ENCODE results near the gene IL24. TPM values are rescaled to one million over a fixed set of nuclear protein-coding genes. Genes with fewer than 3 reads are reported as not detected.

Gene IL24
- total RNA-seq, 3 donors from 2014 or later (not counting 1 experiment from before 2014, with no cell fraction given): not detected

DNA sequence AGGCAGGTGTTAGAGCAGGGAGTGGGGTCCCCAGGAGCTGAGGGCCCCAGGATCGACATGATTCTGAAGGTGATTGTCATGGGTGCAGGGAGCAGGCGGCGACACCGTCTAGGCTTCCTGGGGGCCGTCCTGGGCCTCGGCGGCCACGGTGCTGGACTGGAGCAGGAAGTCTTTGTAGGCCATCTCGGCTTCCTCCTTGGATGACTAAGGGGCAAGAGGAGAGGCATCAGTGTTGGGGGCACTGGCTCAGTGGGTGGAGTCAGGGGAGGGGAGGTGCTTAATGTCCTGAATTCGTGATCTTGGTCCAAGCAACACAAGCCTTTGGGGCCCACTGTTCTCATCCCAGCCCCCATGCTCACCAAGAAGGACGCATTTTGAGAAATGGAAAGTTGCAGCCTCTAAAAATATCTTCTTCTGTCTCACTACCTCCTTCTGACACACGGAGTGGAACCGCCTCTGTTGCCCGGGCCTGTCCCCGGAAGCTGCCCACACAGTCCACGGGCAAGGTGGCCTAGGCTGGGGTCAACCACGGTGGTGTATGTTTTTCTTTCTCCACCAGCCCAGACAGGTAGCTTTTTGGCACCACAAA lies 33.1 kb downstream of the IL24 start:
- Mint-ChIP-seq H3K9me3 (no peaks in the 10 kb centered on the region), H3K36me3 (no peaks in the 10 kb centered on the region), H3K27ac (peak overlapping the region; percentile 87 to 92), H3K4me3 (peak overlapping the region; percentile 67), H3K4me1 (peaks cover 26 to 30% of the 10 kb centered on the region in 2 donors), H3K27me3 (ENCODE audit: low read depth in 2 of 2) (no peaks in the 10 kb centered on the region)
- DNase-seq (peak; percentile 44 to 46), ATAC-seq (peak; percentile 51 to 62 (median 54))
- Histone ChIP-seq H3K27me3 (ENCODE audit: control insufficient read depth, insufficient read depth, low read length) (no peaks in the 10 kb centered on the region), H3K27ac (ENCODE audit: low read length) (peak overlapping the region; percentile 82), H3K36me3 (ENCODE audit: control insufficient read depth, insufficient read depth, low read length) (no peaks in the 10 kb centered on the region), H3K4me1 (ENCODE audit: control insufficient read depth, insufficient read depth, low read length) (peaks cover 59% of the 10 kb centered on the region), H3K9me3 (ENCODE audit: control insufficient read depth, insufficient read depth, low read length) (no peaks in the 10 kb centered on the region), H3K4me3 (ENCODE audit: low read length) (no peak overlapping the region)
- WGBS (ENCODE audit: insufficient coverage): 13% methylated on average over 17 of the region's 17 CpGs
- TF ChIP-seq, protein P1, sequence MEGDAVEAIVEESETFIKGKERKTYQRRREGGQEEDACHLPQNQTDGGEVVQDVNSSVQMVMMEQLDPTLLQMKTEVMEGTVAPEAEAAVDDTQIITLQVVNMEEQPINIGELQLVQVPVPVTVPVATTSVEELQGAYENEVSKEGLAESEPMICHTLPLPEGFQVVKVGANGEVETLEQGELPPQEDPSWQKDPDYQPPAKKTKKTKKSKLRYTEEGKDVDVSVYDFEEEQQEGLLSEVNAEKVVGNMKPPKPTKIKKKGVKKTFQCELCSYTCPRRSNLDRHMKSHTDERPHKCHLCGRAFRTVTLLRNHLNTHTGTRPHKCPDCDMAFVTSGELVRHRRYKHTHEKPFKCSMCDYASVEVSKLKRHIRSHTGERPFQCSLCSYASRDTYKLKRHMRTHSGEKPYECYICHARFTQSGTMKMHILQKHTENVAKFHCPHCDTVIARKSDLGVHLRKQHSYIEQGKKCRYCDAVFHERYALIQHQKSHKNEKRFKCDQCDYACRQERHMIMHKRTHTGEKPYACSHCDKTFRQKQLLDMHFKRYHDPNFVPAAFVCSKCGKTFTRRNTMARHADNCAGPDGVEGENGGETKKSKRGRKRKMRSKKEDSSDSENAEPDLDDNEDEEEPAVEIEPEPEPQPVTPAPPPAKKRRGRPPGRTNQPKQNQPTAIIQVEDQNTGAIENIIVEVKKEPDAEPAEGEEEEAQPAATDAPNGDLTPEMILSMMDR (IDR thresholded peaks at IDR 0.05): no peak
- intact Hi-C loops (cut with micrococcal nuclease): no loop called here

DNA sequence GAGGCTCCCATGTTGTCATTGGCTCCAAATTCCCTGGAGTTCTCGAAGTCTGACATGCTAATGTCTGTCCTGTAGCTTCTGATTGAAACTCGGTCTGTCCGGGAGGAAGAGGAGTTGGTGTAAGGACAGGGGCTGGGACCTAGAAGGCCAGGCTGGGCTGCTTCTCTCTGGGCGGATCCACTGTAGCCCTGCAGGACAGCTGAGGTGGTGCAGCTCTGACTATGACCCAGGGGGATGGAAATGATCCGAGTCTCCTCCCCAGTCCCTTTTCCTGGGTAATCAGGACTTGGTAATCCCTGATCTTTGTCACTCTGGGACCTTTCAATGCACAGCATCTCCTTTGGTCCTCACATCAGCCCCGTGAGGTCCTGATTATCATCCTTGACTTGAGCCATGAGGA lies 34.5 kb downstream of the IL24 start:
- no peaks in the 10 kb centered on the region for H3K27me3 Mint-ChIP-seq (ENCODE audit: low read depth in 2 of 2)
- Histone ChIP-seq H3K27ac (ENCODE audit: low read length) (peak overlapping the region; percentile 82), H3K36me3 (ENCODE audit: control insufficient read depth, insufficient read depth, low read length) (no peaks in the 10 kb centered on the region), H3K9me3 (ENCODE audit: control insufficient read depth, insufficient read depth, low read length) (no peaks in the 10 kb centered on the region), H3K4me3 (ENCODE audit: low read length) (no peak overlapping the region), H3K27me3 (ENCODE audit: control insufficient read depth, insufficient read depth, low read length) (no peaks in the 10 kb centered on the region), H3K4me1 (ENCODE audit: control insufficient read depth, insufficient read depth, low read length) (peaks cover 48% of the 10 kb centered on the region)
- H3K27ac Mint-ChIP-seq: peak overlapping the region; percentile 87 to 92
- no peaks in the 10 kb centered on the region for H3K36me3 Mint-ChIP-seq
- TF ChIP-seq, protein P1 (IDR thresholded peaks at IDR 0.05): no peak
- H3K9me3 Mint-ChIP-seq: no peaks in the 10 kb centered on the region
- intact Hi-C loops (cut with micrococcal nuclease): no loop called here
- peaks cover 26 to 30% of the 10 kb centered on the region in 2 donors for H3K4me1 Mint-ChIP-seq
- no peak overlapping the region for H3K4me3 Mint-ChIP-seq
- DNase-seq (no peak), ATAC-seq (no peak)
- 96% methylated on average over 6 of the region's 6 CpGs for WGBS (ENCODE audit: insufficient coverage)

DNA sequence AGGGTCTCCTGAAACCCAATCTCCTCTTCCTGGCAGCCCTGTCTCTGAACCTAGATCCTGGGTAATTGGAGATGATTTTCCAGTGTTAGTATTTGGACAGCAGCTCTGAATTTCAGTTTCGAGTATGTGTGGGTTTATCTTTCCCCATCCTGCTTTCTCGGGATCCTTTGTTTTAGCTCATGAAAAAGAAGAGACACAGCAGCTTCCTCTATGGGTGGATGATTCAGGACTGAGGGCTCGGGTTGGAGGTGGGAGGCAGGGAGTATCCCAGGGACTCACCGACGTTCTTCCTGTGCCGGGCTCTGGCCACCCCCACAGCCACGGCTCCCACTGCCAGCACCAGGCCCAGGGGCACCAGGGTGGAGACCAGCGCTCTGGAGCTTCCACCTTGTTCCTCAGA lies 34.9 kb downstream of the IL24 start:
- Histone ChIP-seq H3K9me3 (ENCODE audit: control insufficient read depth, insufficient read depth, low read length) (no peaks in the 10 kb centered on the region), H3K27me3 (ENCODE audit: control insufficient read depth, insufficient read depth, low read length) (no peaks in the 10 kb centered on the region), H3K27ac (ENCODE audit: low read length) (no peak overlapping the region), H3K36me3 (ENCODE audit: control insufficient read depth, insufficient read depth, low read length) (no peaks in the 10 kb centered on the region), H3K4me3 (ENCODE audit: low read length) (no peak overlapping the region), H3K4me1 (ENCODE audit: control insufficient read depth, insufficient read depth, low read length) (peaks cover 48% of the 10 kb centered on the region)
- ATAC-seq: no peak
- Mint-ChIP-seq H3K9me3 (no peaks in the 10 kb centered on the region), H3K4me3 (no peak overlapping the region), H3K27me3 (ENCODE audit: low read depth in 2 of 2) (no peaks in the 10 kb centered on the region), H3K4me1 (peaks cover 26 to 30% of the 10 kb centered on the region in 2 donors), H3K27ac (peak overlapping the region; percentile 69 to 92), H3K36me3 (no peaks in the 10 kb centered on the region)
- DNase-seq: no peak
- TF ChIP-seq, protein P1 (IDR thresholded peaks at IDR 0.05): no peak
- WGBS (ENCODE audit: insufficient coverage): 93% methylated on average over 8 of the region's 8 CpGs
- intact Hi-C loops (cut with micrococcal nuclease): no loop called here

Data from natural killer cell (primary cell).